Activated CD4-positive, alpha-beta T cell treated with anti-CD3 and anti-CD28 coated beads for 24 hours (primary cell): ENCODE data around the gene MEGF9.
"Not testable (repeated sequence)": the region's sequence is repeated elsewhere in the genome, so short reads cannot be mapped to it uniquely, and the experiment has no call there.

Experiments used
- DNase-seq, 2 donors: peaks; one replicate each; pipeline ENCODE4 v3.0.0-alpha.2; 2020; ENCODE audit warnings: low read depth in 2 of 2

MEGF9 gene

DNA sequence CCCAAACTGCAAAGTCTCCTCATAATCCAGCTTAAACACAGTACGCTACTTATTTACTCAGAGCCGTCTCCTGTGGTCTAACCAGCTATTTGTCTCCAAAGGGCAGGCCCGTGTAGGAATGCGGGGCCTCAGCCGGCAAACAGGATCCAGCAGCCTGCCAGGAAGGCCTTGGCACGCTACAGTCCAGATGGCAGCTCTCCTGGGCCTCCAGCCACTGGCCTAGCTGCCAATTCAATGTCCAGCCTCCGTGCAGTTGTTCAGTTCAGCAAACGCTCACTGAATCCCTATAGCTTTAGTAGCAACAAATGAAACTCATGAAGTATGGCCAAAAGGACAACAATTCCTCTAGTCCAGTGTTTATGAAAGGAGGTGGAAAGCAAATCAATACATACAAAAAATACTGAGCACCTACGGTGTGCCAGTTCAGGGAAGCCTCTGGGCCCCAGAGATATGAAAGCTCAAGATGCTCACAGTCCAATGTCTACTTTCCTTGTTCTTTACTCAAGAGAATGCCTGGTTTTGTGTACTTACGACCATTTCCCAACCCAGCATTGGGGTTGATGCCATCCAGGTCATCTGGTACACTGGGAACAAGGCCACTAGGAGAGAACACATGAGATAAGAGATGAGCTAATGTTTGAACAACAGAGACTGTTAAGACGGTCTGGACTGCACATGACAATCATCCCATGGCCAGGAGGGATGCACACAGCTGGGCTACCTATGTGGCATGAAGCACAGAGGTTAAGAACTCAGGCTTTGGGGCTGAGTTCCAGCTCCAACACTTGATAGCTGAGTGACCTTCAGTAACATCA is 142.6 kb downstream of the MEGF9 start:
- DNase-seq, result no peak

- DNase-seq, result no peak
These were observed 144.0 kb downstream of the MEGF9 start for GRCh38 chr9:120570296-120570695.

GRCh38 chr9:120569556-120569955 is 144.7 kb downstream of the MEGF9 start:
- DNase-seq, result no peak

DNA sequence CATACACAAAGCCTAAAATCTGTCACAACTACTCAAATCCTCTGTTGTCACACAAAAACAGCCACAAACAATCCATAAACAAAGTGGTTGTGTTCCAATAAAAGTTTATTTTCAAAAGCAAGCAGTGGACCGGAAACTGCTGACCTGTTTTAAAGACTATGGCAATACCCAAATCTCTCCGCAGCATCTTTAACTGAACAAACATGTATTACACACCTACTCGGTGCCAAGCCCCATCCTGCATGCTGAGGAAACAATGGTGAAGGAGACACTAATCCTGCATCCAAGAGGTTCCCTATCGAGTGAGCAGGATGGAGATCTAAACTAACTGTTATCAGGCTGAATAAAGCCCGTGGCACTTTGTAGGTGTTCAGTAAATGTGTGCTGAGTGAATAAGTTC is 145.5 kb downstream of the MEGF9 start:
- no peak for DNase-seq

GRCh38 chr9:120567874-120568273 is 146.4 kb downstream of the MEGF9 start:
- no peak for DNase-seq

- DNase-seq, result no peak
These were observed 147.2 kb downstream of the MEGF9 start for GRCh38 chr9:120567081-120567480.

- no peak for DNase-seq
These were observed 149.7 kb downstream of the MEGF9 start for GRCh38 chr9:120564589-120564988.

DNA sequence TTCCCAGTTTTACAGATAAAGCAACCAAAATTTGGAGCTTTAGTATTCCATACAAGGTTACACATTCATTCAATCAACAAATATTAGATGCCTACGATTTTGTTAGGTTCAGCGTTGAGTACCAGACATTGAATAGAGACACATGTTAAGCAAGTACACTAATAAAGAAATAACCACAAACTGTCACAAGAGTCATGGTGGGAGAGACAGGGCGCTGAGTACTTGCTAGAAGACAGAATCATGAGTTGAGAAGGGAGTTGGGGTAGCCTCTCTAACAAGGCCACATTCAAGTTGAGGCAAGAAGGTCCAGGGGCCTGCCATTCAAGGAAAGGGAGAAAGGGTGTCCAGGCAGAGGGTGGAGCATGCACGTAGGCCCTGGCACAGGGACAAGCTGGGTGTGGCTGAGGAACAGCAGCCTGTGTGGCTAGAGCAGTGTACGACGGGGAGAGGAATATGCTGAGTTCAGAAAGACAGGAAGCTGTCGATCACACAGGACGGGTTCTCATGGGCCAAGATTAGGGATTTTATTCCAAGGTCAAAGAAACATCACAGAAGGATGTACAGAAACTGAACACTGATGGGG is 151.3 kb downstream of the MEGF9 start:
- DNase-seq, result no peak

- no peak for DNase-seq
These were observed 152.6 kb downstream of the MEGF9 start for GRCh38 chr9:120561709-120562108.

DNA sequence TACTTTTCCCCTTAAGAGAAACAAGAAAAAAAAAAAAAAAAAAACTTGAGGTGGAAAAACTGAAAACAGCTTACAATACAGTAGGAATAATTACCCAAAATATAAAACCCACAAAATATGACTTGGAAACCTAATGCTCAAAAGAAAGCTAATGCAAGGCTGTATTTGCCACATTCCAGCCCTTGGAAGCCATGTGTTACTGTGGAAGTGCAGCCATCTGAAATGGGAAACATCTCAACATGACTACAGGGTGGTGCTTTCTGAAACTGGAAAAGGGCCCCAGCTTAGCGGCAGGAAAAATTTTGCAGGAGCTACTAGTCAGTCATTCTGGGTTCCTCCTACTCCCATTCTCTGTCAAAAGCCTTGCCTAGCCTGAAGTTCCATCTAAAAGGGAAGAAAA is 154.7 kb downstream of the MEGF9 start:
- DNase-seq, result no peak

DNA sequence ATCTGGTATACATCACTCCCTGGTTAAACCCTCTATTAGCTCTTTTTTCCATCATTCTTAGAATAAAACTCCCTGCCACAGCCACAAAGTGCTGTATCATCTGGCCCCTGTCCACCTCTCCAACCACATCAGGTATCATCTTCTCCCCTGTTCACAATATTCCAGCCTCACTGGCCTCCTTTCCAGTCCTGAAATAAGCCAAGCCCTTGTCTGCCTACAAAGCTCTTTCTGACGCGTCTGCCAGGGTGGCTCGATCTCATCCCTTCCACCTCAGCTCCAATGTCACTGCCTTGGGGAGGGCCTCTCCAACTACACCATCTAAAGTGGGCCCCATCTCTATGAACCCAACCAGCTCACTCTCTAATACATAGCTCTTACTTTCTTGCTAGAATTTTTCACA is 155.8 kb downstream of the MEGF9 start:
- DNase-seq, result no peak

DNA sequence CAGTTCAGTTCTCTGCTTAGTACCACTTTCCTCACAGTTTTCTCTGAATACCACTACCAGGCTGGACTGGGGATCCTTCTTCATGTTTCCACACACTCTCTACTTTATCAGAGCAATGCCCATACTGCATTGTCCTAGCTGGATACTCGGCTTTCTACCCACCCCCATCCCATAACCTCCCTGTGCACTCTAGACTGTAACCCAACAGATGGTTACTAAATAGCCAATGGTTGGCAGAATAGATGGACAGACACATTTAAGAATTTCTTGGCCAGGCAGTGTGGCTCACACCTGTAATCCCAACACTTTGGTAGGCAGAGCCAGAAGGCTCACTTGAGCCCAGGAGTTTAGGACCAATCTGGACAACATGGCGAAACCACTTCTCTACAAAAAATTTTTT is 157.1 kb downstream of the MEGF9 start:
- DNase-seq, result no peak

GRCh38 chr9:120556775-120557174 is 157.5 kb downstream of the MEGF9 start:
- no peak for DNase-seq

DNA sequence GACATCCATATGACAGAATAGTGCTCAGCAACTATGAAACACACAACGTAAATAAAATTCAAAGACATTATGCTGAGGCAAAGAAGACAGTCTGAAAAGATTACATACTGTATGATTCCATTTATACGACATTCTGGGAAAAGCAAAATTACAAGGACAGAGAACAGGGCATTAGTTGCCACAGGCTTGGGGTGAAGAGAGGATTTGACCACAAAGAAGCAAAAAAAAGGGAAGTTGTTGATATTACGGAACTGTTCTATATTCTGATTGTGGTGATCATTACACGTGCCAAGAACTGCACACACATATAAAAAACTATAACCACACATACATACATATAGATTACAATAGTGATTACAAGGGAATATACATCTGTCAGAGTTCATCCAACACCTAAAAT is 158.4 kb downstream of the MEGF9 start:
- DNase-seq, result no peak

DNA sequence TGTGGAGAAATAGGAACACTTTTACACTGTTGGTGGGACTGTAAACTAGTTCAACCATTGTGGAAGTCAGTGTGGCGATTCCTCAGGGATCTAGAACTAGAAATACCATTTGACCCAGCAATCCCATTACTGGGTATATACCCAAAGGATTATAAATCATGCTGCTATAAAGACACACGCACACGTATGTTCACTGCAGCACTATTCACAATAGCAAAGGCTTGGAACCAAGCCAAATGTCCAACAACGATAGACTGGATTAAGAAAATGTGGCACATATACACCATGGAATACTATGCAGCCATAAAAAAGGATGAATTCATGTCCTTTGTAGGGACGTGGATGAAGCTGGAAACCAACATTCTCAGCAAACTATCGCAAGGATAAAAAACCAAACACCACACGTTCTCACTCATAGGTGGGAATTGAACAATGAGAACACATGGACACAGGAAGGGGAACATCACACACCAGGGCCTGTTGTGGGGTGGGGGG is 162.0 kb downstream of the MEGF9 start:
- not testable (repeated sequence) for DNase-seq
